Cardiac fibroblast (primary cell): Measurements from ENCODE around the gene DNM3.
"Not testable (repeated sequence)": the region's sequence is repeated elsewhere in the genome, so short reads cannot be mapped to it uniquely, and the experiment has no call there.

Source experiments
- DNase-seq, 2 donors: peaks; one replicate each; pipeline versions ENCODE4 v3.0.0 to v3.0.0-alpha.2; 2010; ENCODE audit warnings: low read depth in 2 of 2
- H3K4me3 ChIP-seq, 2 donors: replicated peaks in 1 of 2; 1 replicate in 1 of 2; 2 replicates in 1 of 2; pipeline ENCODE4 v1.5.1; 2011; ENCODE audit warnings: low read depth in 2 of 2, low read length in 2 of 2, mild to moderate bottlenecking in 2 of 2, moderate library complexity in 1 of 2
- CTCF ChIP-seq: IDR thresholded peaks from one replicate; pipeline ENCODE4 v1.5.1; 2011; ENCODE audit warnings: low read depth, mild to moderate bottlenecking, low read length, inconsistent platforms

Gene DNM3

DNA sequence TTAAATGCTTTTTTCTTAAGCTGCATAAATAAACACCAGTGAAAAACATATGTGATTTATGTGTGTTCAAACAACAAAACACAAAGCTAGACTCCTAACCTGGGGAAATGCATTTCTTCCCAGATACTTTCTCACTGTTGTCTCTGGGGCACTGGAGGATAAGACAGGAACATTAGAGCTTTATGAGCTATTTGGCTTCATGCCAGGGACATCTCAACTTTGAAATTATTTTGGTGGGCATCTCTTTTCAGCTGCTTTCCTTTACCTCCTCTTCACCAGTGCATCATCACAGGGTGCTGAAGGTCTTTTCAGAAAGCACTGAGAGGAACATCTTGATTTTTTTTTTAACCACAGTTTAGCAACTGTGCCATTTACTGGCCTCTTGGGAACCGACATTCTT lies 212.9 kb downstream of the DNM3 start:
- no peak overlapping the region for H3K4me3 ChIP-seq
- no peak for TF ChIP-seq CTCF
- peak; percentile 12 to 18 for DNase-seq

DNA sequence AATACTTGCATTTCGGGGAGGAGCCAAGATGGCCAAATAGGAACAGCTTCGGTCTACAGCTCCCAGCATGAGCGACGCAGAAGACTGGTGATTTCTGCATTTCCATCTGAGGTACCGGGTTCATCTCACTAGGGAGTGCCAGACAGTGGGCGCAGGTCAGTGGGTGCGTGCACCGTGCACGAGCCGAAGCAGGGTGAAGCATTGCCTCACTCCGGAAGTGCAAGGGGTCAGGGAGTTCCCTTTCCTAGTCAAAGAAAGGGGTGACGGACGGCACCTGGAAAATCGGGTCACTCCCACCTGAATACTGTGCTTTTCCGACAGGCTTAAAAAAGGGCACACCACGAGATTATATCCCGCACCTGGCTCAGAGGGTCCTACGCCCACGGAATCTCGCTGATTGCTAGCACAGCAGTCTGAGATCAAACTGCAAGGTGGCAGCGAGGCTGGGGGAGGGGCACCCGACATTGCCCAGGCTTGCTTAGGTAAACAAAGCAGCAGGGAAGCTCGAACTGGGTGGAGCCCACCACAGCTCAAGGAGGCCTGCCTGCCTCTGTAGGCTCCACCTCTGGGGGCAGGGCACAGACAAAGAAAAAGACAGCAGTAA lies 214.6 kb downstream of the DNM3 start:
- H3K4me3 ChIP-seq, DNase-seq: not testable (repeated sequence)

GRCh38 chr1:172068334-172068733 lies 227.0 kb downstream of the DNM3 start:
- no peak overlapping the region for H3K4me3 ChIP-seq
- no peak for DNase-seq
- TF ChIP-seq CTCF, result no peak

GRCh38 chr1:172069051-172069450 lies 227.8 kb downstream of the DNM3 start:
- no peak for TF ChIP-seq CTCF
- DNase-seq, result no peak
- no peak overlapping the region for H3K4me3 ChIP-seq

DNA sequence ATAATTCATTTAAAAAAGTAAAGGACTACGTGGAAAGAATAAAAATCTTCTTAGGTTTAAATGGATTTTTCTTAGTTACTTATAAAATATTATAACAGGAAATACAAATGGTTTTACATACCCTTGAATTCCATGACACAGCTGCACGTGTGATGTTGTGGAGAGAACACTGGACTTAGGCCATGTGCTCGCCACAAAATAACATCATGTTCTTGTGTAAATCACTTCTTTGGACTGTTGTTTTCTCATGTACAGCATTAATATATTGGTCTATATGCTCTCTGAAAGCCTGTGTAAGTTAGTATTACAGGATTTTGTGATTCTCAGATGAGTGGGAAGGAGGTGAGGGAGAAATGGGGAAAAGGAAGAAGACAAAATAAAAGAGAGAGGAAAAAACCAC lies 228.2 kb downstream of the DNM3 start:
- peak; percentile 38 to 46 for DNase-seq
- H3K4me3 ChIP-seq, result no peak overlapping the region
- no peak for TF ChIP-seq CTCF

DNA sequence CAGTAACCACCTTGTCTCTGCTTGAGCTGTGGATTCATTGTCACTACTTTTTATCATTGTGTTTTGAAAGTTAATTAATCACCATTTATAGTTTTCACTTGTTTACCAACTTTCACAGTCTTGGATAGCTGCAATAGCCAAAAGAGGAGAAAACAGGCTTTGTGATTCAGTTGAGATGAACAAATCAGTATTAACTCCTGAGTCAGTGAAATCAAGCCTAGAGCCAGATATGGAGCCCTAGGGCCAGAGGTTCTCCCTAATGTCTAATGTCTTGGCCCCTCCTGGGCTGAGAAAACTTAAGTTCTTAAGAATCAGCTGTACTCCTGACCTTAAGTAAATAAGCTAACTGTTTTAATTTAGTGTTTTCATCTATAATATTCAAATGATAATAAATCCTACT lies 228.8 kb downstream of the DNM3 start:
- no peak overlapping the region for H3K4me3 ChIP-seq
- no peak for DNase-seq
- no peak for TF ChIP-seq CTCF

DNA sequence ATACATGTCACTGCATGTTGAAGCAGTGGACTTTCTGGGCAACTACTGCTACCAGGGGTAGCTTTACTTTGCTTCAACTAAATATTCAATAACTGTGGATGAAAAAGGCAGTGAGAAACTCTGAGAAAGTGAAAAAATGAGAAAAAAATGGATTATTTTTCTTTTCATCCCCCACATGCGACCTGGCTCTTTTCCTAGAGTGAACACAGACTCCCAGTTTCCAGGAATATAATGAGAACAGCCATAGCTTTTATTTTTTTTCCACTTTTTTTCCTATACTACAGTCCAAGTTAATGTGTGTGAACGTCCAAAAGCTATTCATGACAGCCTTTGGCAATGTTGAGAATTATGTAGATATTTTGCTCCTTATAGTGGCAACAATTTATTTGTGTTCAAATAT lies 230.4 kb downstream of the DNM3 start:
- TF ChIP-seq CTCF, result no peak
- H3K4me3 ChIP-seq, result no peak overlapping the region
- DNase-seq, result no peak

- H3K4me3 ChIP-seq, DNase-seq: not testable (repeated sequence)
These were observed 238.6 kb downstream of the DNM3 start for GRCh38 chr1:172079859-172080258.
